ENCODE results near the gene TAS2R9. TPM values are rescaled to one million over a fixed set of nuclear protein-coding genes. Genes with fewer than 3 reads are reported as not detected.

The TAS2R9 gene
- total RNA-seq, 1 experiment from 2014 or later = not detected

GRCh38 chr12:10838461-10838860 lies 28.5 kb upstream of the TAS2R9 start:
- no peaks in the 10 kb centered on the region for H4K20me1 ChIP-seq (ENCODE audit: insufficient read depth)
- BruUV-seq (replicated peaks) = no TSS peak
- ATAC-seq (no peak), DNase-seq (ENCODE audit: low read depth, low spot score) (no peak)
- no peaks in the 10 kb centered on the region for H3K9me2 ChIP-seq (ENCODE audit: insufficient read depth)
- H3K4me2 ChIP-seq (ENCODE audit: low read length) = no peak overlapping the region
- H3K36me3 ChIP-seq (ENCODE audit: control insufficient read depth in 1 of 2, insufficient read depth in 2 of 2, low read length in 2 of 2) = no peaks in the 10 kb centered on the region
- no peaks in the 10 kb centered on the region for H3K27me3 ChIP-seq (ENCODE audit: insufficient read depth, low read length)
- no peak overlapping the region for H3K4me3 ChIP-seq (replicated peaks in 1 of 2; ENCODE audit: low read depth in 1 of 2, low read length in 2 of 2)
- no peak overlapping the region for H3K27ac ChIP-seq (ENCODE audit: low read depth, low read length)
- H3K9me3 ChIP-seq (ENCODE audit: control insufficient read depth in 1 of 2, insufficient read depth in 1 of 2, low read depth in 1 of 2, low read length in 2 of 2) = no peaks in the 10 kb centered on the region
- POLR2A ChIA-PET = no interaction called here
- RAD21 ChIA-PET (ENCODE audit: low non-redundant PET in 1 of 2, low total read pairs in 2 of 2, uncharacterized antibody in 2 of 2, unreplicated experiment in 2 of 2) = no interaction called here
- no peak overlapping the region for H3K9ac ChIP-seq (ENCODE audit: low read length)
- H3K4me1 ChIP-seq (ENCODE audit: control insufficient read depth in 1 of 2, insufficient read depth in 2 of 2, low read length in 2 of 2) = no peaks in the 10 kb centered on the region
- no peak overlapping the region for H2AFZ ChIP-seq (ENCODE audit: low read depth, low read length, poor library complexity, severe bottlenecking)
- H3K79me2 ChIP-seq (ENCODE audit: insufficient read depth, low read length) = no peaks in the 10 kb centered on the region
- no peak for TF ChIP-seq TCF7L2 (IDR thresholded peaks at IDR 0.05; ENCODE audit: borderline replicate concordance, extremely low read depth, insufficient read depth, insufficient read length)
- TF ChIP-seq ZFX (IDR thresholded peaks at IDR 0.05) = no peak
- TF ChIP-seq YY1 (IDR thresholded peaks at IDR 0.05; ENCODE audit: extremely low read depth, insufficient replicate concordance, low read depth, low read length) = no peak
- no peak for TF ChIP-seq ATF3 (IDR thresholded peaks at IDR 0.05)
- TF ChIP-seq EGR1 (IDR thresholded peaks at IDR 0.05; ENCODE audit: low read depth) = no peak
- no peak for TF ChIP-seq POLR2A (IDR thresholded peaks at IDR 0.05; ENCODE audit: borderline replicate concordance, extremely low read depth, insufficient read depth, insufficient read length)
- TF ChIP-seq CTCF (IDR thresholded peaks at IDR 0.05 in 2 of 3, conservative IDR thresholded peaks at IDR 0.05 in 1 of 3; ENCODE audit: borderline replicate concordance in 1 of 3, insufficient read depth in 1 of 3, low read depth in 2 of 3, low read length in 2 of 3) = no peak
- TF ChIP-seq ZBTB33 (IDR thresholded peaks at IDR 0.05; ENCODE audit: extremely low read depth, insufficient replicate concordance, low read length) = no peak
- TF ChIP-seq SP1 (IDR thresholded peaks at IDR 0.05; ENCODE audit: low read depth) = no peak
- TF ChIP-seq FOSL1 (IDR thresholded peaks at IDR 0.05; ENCODE audit: low read depth) = no peak
- intact Hi-C loops (cut with micrococcal nuclease) = no loop called here
- CTCF ChIA-PET = no interaction called here
